HG03354 (cell line): ENCODE results near the gene SLMAP.

Experiments used
- ATAC-seq: cut with Tn5 transposase; IDR thresholded peaks from one replicate; pipeline ENCODE4 v1.9.1; 2021; ENCODE audit warnings: mild to moderate bottlenecking; ENCODE audit not compliant: unreplicated experiment, poor library complexity, severe bottlenecking

The SLMAP gene

DNA sequence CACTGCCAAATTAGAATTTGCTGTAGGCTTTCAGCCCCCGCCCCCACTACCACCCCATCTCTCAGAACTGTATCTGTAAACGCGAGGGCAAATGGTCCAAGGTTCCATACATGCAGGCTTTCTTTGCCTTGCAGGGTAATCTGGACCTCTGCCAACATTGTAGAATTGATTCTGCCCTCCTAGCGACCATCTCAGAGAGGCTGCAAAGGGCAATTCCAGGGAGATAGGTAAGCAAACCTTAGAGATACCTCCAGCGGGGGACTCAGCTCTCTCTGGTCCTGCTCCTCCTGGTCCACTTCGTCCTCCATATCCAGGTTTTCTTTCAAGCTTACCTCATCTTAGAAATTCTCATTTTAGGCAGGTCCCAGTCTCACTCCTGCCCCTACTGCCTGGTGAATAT lies 64.4 kb downstream of the SLMAP start:
- no peak for ATAC-seq

DNA sequence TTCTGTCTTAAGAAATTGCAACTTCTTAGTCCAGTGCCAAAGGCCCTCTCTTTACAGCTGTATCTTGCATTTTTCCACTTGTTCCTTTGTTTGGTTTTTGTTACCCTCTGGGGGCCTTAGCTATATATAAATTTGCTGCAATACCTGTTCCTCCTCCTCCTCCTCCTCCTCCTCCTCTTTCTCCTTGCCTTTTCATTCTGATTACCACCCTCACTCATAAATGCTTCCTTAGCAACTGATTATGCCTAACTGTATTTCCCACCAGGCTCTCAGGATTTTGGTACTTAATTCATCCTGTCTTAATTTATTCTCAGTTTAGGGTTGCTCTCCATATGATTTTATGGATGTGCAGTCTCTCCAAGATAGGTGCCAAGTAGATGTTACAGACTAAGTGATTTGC lies 65.7 kb downstream of the SLMAP start:
- ATAC-seq: no peak

DNA sequence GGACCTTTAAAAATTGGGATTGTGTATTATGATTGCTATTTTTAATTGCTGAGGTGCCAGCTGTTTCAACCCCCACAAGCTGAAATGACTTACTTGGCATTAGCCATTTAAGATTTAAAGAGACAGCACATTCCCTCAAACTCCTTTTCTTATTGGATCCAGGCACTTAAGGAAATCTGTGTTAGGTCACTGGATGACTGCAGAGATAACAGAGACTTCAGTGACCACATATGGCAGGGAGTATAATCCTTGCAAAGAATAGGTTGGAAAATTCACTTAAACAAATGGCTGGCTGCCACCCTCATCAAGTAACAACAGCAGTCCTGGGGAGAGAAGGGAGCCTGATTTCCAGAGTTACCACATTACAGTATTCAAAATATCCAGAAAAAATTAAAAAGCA lies 66.6 kb downstream of the SLMAP start:
- no peak for ATAC-seq

DNA sequence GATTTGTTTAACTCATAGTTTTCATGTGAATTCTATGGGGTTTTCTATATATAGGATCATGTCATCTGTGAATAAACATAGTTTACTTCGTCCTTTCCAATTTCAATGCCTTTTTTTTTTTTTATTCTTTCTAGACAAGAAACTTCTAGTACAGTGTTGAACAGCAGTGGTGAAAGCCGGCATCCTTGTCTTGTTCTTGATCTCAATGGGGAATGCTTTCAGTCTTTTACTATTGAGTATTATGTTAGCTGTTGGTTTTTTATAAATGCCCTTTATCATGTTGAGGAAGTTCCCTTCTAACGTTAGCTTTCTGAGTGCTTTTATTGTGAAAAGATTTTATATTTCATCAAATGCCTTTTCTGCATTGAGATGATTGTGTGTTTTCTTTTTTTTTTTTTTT lies 69.0 kb downstream of the SLMAP start:
- ATAC-seq: no peak

GRCh38 chr3:57826245-57826951 lies 70.3 kb downstream of the SLMAP start:
- no peak for ATAC-seq

DNA sequence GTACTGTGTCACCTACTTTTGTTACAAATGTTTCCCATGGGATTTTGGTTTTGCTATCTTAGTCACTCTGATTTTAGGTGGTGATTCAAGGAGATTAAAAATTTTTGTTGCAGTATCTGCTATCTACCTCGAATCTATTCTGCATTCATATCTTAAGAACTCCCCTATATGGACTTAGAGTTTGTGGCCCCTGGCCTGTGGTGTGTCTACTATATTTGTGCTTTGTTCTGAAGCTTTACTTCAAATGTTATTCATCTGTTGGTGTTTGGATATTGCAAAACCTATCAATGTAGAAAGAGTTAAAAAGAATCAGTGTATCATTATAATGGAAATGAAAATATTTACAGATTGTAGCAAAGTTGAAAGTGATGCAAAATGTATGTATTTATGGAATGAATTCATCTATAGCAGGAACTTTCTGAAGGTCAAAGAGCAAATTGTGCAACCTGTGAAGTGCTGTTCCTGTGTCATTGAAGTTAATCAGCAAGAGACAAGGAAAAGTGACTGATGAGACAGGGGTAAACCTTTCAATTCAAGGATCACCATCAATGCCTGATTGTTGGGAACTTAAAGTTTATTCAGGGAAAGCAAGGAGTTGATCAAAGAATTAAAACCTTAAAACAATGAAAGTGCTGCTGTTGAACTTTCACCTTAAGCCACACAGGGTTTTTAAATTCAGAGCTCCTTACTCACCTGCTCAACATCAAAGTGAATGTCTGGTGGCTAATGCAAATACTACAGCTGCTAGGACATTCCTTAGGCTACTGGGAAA lies 71.0 kb downstream of the SLMAP start:
- ATAC-seq: no peak

- ATAC-seq: no peak
These were observed 71.6 kb downstream of the SLMAP start for GRCh38 chr3:57827757-57828156.

GRCh38 chr3:57832486-57832885 lies 76.4 kb downstream of the SLMAP start:
- no peak for ATAC-seq

- no peak for ATAC-seq
These were observed 76.8 kb downstream of the SLMAP start for GRCh38 chr3:57832900-57833313.

- no peak for ATAC-seq
These were observed 77.7 kb downstream of the SLMAP start for GRCh38 chr3:57833763-57834162.

DNA sequence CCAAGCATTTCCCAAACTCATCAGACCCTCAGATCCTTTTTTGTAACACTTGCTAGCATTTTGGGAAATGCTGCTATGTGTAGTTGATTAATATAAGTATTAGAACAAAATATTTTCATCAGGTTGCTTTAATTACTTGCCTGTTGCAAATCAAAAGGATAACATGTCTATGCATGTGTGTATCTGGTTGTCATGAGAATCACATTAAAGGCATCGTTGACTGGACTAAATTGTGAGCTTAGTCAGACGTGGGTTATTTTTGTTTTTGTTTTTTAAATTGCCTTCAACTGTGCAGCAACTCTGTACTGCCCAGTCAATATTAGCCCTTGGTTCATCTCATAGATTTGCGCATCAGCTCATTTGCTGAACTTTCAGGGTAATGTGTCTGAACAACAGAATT lies 81.6 kb downstream of the SLMAP start:
- ATAC-seq: no peak

GRCh38 chr3:57838627-57839026 lies 82.5 kb downstream of the SLMAP start:
- ATAC-seq: no peak

DNA sequence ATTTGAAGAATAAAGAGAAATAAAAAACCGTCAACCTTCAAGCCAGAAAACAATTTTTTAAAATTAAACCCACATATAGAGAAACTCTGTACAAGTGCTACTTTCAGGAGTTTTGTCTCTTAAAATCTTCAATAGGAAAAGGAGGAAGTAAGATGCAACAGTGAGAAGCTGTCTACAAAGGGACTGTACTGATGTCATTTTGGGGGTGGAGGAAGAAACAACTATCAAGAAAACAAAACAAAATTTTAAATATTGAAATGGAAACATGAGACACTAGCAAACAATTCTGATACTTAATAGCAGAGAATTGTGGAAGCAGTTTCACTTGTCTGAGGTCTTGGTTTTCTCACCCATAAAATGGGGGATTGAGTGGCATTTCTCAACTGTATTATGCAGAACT lies 84.4 kb downstream of the SLMAP start:
- no peak for ATAC-seq

- ATAC-seq: no peak
These were observed 85.7 kb downstream of the SLMAP start for GRCh38 chr3:57841818-57842217.

DNA sequence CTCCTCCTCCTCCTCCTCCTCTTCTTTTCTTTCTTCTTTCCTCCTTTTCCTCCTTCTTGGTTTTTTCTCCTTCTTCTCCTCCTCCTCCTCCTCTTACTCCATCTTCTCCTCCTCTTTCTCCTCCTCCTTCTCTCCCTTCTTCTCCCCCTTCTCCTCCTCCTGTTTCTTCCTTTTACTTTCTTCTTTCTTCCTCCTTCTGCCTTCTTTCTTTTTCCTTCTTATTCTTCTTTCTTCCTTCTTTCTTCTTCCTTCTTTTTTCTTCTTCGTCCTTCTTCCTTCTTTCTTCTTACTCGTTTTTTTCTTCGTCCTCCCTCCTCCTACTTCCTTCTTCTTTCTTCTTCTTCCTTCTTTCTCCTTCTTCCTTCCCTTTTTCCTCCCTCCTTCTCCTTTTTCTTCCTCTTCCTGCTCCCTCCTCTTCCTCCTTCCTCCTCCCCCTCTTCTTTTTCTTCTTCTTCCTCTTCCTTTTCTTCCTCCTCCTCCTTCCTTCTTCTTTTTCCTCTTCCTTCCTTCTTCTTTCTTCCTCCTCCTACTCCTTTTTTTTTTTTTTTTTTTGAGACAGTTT lies 92.1 kb downstream of the SLMAP start:
- ATAC-seq: no peak

- ATAC-seq: no peak
These were observed 95.2 kb downstream of the SLMAP start for GRCh38 chr3:57851304-57851703.

DNA sequence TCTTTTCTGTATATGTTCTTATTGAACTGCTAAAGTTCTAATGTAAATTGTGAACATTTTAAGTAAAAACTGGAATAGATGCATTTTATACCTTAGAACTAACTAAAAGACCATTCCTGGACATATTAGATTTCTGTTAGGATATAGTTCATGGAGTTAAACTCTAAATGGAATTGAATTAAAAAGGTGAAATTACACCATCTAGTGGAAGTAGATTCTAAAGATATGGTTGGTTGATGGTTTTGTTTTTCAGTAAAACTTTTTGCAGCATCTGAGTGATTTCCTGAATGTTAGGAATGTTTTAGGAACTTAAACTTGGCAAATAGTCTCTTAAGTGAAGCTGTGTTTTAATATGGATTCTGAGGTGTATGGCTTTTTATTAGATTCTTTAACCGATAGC lies 96.8 kb downstream of the SLMAP start:
- ATAC-seq: no peak

GRCh38 chr3:57855281-57855680 lies 99.2 kb downstream of the SLMAP start:
- ATAC-seq: no peak

GRCh38 chr3:57855943-57856342 lies 99.8 kb downstream of the SLMAP start:
- ATAC-seq: no peak

DNA sequence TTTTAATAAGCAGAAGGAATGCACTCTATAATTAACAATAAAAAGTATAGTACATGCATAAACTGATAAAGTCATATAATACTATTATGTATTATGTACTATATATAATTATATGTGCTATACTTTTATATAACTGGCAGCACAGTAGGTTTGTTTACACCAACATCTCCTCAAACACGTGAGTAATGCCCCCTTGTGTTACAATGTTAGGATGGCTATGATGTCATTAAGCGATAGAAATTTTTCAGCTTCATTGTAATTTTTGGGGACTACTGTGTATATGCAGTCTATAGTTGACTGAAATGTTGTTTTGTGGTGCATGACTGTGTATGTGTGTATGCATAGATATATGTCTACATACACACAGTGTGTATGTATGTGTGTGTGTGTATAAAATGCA lies 100.6 kb downstream of the SLMAP start:
- no peak for ATAC-seq

- no peak for ATAC-seq
These were observed 106.8 kb downstream of the SLMAP start for GRCh38 chr3:57862894-57863293.
